Endometrium (tissue), 2 donors: ENCODE results near the gene MPV17L.
"Not testable (repeated sequence)": the region's sequence is repeated elsewhere in the genome, so short reads cannot be mapped to it uniquely, and the experiment has no call there.

Experiments used
- FAIRE-seq: peaks from 2 replicates; lab custom pipeline; 2012; peaks lifted over from hg19 to GRCh38; lab: Jason Lieb, UNC
- donor health status: control.
- donor health status: control.

MPV17L gene

GRCh38 chr16:15409476-15409875 is 13.9 kb downstream of the MPV17L start:
- FAIRE-seq = not testable (repeated sequence)

- no peak for FAIRE-seq
These were observed 20.0 kb downstream of the MPV17L start for GRCh38 chr16:15415511-15415985.

DNA sequence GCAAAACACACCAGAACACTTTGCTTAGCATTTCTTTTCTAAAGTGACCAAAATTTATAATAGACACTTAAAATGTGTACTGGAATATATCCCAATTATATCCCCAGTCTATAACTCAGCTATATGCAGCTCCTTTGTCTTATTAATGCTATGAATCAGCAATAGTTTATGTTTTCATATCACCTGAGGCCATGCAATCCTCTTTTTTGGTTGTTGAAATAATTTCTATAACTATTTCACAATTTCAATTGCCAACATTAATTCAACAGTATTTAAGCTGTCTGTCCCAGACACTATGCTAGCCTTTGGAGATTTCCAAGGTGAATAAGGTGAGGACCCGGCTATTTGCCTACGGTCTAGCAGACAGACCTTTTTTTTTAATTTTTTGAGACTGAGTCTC is 21.6 kb downstream of the MPV17L start:
- FAIRE-seq = no peak

GRCh38 chr16:15418206-15418605 is 22.7 kb downstream of the MPV17L start:
- no peak for FAIRE-seq

- not testable (repeated sequence) for FAIRE-seq
These were observed 26.1 kb downstream of the MPV17L start for GRCh38 chr16:15421696-15422095.

GRCh38 chr16:15422222-15422621 is 26.7 kb downstream of the MPV17L start:
- no peak for FAIRE-seq

DNA sequence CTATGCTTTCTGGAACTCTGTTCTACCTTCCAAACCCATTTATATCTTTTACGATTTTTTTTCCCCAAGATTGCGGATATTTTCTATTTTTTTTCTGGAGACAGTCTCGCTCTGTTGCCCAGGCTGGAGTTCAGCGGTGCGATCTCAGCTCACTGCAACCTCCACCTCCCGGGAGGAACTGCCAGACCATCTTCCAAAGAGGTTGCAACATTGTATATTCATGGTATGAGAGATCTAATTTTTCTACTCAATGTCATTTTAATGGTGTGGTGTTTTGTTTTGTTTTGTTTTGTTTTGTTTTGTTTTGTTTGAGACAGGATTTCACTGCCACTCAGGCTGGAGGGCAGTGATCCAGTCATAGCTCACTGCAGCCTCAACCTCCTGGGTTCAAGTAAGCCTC is 30.3 kb downstream of the MPV17L start:
- no peak for FAIRE-seq

GRCh38 chr16:15426796-15427195 is 31.2 kb downstream of the MPV17L start:
- no peak for FAIRE-seq

DNA sequence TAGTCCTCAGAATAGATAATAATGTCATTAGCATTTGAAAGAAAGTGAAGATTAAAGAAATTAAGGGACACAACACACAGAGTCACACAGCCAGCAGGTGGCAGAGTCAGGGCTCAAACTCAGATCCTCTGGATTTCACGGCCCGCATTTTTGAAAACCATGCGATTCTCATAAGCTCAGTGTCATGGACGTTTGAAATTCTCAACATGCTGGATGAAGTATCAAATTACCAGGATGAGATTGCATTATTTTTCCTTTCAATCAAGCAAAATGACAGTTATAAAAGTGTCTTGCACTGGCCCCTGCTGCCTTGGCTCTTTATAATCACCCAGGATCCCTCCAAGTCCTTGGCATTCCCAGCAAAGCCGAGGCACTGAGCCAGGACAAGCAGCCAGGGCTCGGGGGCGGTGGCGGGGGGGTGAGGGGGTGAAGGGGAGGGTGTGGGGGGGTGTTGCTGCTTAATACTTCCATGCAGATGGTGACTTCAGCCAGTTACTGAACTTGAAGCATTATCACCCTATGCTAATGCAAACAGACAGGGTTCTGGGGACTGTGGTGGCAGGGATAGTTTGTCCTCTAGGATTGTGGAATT is 32.2 kb downstream of the MPV17L start:
- peak; percentile 86 for FAIRE-seq

- not testable (repeated sequence) for FAIRE-seq
These were observed 35.3 kb downstream of the MPV17L start for GRCh38 chr16:15430884-15431283.

GRCh38 chr16:15434079-15434424 is 38.5 kb downstream of the MPV17L start:
- FAIRE-seq = no peak

GRCh38 chr16:15434425-15435215 is 39.1 kb downstream of the MPV17L start, which contains the start of gene BMERB1:
Gene BMERB1 (plus strand): TSS chr16:15434588. CDS start chr16:15434654, 66 bp downstream.
- no peak for FAIRE-seq

DNA sequence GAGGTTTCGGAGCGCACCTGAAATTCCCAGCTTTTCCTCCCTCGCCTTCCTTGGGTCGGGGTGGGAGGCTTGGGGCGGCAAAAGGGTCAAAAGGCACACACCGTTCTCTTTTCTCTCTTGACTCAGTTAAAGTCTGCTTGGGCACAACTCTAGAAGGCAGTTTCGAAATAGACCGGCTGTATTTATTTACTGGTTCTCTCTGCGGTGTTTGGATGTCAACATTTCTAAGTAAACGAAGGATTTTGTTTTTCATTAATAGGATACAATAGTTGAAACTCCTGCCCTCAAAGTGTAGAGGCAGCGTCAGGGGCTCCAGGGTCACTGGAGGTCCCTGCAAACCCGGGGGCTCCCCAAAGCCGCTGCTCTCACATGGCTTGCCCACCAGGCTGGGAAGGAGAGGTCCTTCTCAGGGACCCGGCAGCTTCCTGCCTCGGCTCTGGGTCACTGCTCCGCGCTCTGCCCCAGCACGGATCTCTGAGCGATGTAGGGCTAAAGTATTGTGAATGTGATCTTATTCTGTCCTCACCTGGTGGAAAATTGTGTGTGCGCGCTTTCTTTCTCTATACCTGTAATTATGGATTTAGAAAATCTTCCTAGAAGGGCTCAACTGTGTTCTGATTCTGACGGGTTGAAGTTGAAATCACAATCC is 39.8 kb downstream of the MPV17L start:
- FAIRE-seq = no peak

GRCh38 chr16:15439102-15439501 is 43.5 kb downstream of the MPV17L start:
- FAIRE-seq = no peak

DNA sequence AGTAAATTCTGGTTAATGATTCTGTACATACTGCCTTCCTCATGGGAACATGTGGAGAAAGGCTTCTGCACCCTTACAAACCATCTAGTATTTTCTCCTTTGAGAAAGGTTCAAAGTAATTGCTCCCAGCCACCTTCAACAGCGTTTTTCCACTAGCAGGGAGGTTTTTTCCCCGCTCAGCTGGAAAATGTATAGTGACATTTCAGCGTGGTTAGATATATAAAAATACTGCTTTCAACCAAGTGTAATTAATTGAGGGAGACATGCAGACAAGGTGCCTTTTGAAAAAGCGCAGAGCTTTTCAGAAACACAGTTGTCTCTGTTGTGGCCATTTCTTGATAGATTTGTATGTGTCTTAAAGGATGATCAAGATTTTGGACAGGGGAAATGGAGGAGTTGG is 44.0 kb downstream of the MPV17L start:
- no peak for FAIRE-seq

DNA sequence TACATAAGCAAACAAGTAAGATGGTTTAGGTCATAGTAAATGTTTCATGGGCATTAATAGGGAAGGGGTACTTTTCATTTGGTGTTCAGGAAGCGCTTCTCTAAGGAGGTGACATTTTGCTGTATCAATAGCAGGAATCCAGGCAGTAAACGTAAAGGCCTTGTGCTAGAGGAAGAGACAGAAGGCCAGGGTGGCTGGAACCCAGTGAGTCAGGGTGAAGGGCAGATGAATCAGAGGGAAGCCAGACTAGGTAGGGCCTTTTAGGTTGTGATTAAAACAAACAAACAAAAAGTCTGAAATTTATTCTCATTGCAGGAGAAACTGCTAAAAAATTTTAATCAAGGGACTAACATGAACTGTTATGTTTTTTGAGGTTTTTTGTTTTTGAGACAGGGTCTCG is 45.3 kb downstream of the MPV17L start:
- no peak for FAIRE-seq

DNA sequence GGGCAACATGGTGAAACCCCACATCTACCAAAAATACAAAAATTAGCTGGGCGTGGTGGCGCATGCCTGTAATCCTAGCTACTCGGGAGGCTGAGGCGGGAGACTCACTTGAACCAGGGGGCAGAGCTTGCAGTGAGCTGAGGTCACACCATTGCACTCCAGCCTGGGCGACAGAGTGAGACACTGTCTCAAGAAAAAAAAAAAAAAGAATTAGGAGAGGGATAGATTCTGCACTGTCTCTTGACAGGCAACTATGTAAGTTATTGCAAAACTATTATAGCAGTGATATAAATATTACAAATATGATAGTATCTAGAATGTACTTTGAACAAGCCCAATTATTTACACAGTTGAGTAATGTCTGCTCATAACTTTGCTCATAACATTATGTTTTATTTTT is 46.6 kb downstream of the MPV17L start:
- FAIRE-seq = not testable (repeated sequence)

- no peak for FAIRE-seq
These were observed 48.2 kb downstream of the MPV17L start for GRCh38 chr16:15443753-15444152.

DNA sequence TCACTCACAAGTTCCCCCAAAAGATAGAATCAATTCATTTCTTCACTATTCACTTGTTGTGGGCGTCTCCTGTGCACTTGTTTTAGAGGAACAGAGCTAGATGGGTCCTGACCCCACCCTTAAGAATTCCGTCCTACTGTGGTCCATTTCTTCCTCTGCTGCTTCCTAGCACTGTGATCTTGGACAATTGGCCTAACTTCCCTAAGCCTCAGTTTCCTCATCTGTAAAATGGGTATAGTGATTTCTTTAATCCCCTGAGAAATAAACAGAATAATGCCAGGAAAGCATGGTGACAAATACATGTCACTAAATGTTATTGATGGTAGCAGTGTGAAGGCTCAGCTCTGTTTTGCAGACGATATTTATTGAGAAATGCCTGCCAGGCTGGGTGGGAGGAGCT is 48.7 kb downstream of the MPV17L start:
- FAIRE-seq = no peak

- no peak for FAIRE-seq
These were observed 49.9 kb downstream of the MPV17L start for GRCh38 chr16:15445450-15445849.

GRCh38 chr16:15446901-15447300 is 51.3 kb downstream of the MPV17L start:
- FAIRE-seq = no peak

GRCh38 chr16:15450624-15451023 is 55.1 kb downstream of the MPV17L start:
- no peak for FAIRE-seq

- FAIRE-seq = no peak
These were observed 55.7 kb downstream of the MPV17L start for GRCh38 chr16:15451098-15451731.
